Stimulated activated naive CD4-positive, alpha-beta T cell treated with Interleukin-2 at 50 U/mL for 16 hours (primary cell): ENCODE measurements around the gene DHX57.

Experiments
- DNase-seq: peaks from one replicate; lab custom pipeline; 2025; lab: John Stamatoyannopoulos, UW

DHX57 gene

DNA sequence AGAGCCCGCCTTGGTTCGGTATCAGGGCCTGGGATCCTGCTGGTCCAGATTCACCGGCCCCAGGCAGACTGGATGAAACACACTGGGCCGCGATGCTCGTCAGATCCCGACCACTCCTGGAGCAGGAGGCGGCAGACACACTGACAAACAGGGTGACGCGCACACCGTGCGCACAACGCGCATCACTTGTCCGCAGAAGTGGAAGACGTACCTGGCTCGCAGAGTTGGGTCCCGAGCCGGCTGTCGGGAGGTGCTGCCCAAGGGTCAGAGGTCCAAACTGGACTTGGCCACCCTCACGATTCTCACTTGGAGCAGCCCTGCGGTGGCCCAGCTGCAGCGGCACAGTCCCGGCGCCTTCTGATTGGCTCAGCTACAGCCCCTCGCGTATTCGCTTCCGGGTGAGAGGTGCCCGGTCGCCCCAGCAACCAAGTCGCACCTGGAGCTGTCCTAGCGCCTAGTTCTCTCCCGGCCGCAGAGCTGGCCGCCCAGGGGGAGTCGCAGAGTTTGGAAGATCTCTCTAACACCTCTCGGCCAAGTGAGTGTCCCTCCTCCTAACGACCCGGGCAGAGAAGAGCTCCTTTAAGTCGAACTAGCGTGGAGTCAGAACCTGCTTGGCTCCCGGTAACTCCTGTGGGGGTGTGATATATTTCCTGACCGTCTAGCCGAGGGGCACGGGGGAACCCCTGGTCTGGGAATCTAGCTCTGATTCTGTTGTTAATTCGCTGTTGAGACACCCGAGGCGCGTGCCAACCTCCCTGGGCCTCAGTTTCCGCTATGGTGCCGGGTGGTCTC, at the start of gene DHX57, which contains the start of gene MORN2:
Gene DHX57 (minus strand): TSS at position 359 of the 792 bp plus-strand sequence. CDS start 7,529 bp downstream, outside the sequence.
Gene MORN2 (plus strand): TSS at position 401 of the 792 bp plus-strand sequence.
- peak; percentile 76 for DNase-seq

DNA sequence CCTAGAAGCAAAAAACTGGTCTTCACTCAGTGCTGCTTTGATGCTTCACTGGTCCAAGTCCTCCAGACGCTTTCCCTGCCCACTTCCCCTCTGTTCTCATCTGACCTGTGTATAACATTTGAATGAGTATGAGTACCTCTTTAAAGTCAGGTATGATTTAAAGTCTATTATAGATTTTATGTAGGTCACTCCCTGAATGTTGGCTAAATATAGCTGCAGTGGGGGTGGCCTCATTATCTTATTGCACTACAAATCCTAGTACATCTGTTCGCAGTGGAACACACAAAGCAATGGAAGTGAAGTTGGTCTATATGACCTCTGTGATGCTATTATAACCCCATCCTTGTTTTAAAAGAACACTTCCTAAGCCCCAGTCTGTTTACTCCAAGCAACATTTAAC, 47.2 kb upstream of the DHX57 start:
- no peak for DNase-seq

- no peak for DNase-seq
Measured at GRCh38 chr2:38922389-38922788, 46.7 kb upstream of the DHX57 start.

DNA sequence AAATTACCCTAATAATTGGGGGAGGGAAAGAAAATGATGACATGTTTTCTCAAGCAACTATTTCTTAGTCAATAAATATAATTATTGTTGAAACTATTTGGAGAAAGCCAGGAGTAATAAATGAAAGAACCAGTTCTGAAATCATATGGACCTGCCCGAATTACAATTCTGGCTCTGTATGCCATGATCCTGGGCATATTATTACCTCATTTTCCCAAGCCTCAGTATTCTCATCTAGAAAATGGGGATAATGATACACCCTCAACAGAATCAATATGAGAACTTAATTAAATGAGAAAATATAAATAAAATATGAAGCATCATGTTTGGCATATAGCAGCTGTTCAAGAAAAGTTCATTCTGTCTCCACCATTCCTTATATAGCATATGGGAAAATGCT, 36.9 kb upstream of the DHX57 start:
- no peak for DNase-seq

GRCh38 chr2:38911191-38911590, 35.5 kb upstream of the DHX57 start:
- DNase-seq, result no peak

DNA sequence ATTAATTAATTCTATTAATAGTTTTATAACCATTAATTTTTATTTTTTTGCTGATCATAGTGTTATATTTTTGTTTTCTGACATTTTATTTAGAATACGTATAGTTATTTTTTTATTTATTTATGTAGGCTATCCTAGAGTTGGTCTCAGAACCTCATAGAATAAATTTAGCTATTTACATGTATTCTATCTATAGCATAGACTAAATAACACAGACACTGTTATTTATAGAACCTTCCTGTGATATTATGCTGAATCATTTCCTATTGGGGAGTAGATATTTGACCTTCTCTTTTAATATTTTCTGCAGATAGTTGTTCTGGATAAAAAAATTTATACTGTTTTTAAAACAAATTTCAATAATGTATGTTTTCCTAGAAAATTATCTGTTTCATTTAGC, 34.1 kb upstream of the DHX57 start:
- no peak for DNase-seq

GRCh38 chr2:38907743-38908562, 32.2 kb upstream of the DHX57 start:
- DNase-seq, result no peak

GRCh38 chr2:38907242-38907641, 31.5 kb upstream of the DHX57 start:
- DNase-seq, result no peak

DNA sequence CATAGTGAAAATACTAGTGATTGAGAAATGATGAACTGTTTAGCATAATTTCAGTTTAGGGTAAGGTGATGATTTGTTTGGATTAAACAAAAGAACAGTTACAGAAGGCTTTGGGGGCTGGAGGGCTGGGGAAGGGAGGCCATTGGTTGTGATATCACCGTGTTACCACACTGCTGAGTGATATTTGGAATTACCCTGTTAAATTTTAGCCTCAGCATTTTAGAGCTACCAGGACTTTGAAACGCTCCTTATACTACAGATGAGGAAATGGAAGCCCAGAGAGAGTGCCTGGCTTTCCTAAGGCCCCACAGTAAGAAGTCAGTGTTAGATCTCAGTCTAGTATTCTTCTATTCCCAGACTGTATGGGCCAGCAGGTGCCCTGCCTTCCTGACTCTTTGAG, 29.5 kb upstream of the DHX57 start:
- no peak for DNase-seq

DNA sequence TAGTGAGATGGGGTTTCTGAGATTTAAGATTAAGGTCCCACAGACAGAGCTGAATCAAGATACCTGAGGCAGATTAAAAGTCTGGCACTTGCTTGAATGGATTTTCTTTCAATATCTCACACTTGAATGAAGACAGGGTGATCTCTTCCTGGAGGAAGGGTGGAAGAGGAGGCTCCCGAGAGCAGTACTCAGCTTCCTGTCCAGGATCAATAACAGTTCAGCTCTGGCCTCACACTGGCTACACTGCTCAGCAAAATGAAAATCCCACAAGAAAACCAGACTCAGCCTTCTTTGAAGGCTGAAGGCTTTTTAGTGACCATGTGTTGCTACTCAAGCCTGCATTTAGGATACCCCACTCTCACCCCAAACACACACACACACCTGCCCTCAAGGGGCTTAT, 25.0 kb upstream of the DHX57 start:
- DNase-seq, result no peak

- no peak for DNase-seq
Measured at GRCh38 chr2:38898256-38898655, 22.5 kb upstream of the DHX57 start.

GRCh38 chr2:38892819-38893218, 17.1 kb upstream of the DHX57 start:
- no peak for DNase-seq

GRCh38 chr2:38889575-38889974, 13.8 kb upstream of the DHX57 start, which contains the start of gene ARHGEF33:
Gene ARHGEF33, plus strand, starts transcription at chr2:38889875. Its CDS starts 29,573 bp downstream, at chr2:38919448.
- no peak for DNase-seq

- no peak for DNase-seq
Measured at GRCh38 chr2:38889045-38889444, 13.3 kb upstream of the DHX57 start.

- no peak for DNase-seq
Measured at GRCh38 chr2:38887902-38888554, 12.3 kb upstream of the DHX57 start.

GRCh38 chr2:38887347-38887746, 11.6 kb upstream of the DHX57 start:
- no peak for DNase-seq

DNA sequence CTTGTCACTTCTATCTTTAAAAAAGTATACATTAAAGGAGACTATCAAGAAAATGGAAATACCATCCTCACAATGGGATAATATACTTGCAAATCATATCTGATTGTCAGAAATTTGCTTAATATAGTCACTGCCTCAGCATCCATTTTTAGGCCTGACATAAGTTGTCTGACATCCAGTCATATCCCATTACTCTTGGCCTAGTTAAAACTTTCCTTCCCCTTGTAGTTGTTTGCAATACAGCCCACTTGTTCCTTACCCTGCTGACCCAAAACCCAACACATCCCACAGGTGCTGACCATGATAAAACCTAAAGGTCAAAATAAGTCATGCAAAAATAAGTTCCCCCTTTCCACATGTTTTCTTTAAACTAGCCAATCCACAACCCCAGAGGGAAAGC, 10.3 kb upstream of the DHX57 start:
- no peak for DNase-seq

DNA sequence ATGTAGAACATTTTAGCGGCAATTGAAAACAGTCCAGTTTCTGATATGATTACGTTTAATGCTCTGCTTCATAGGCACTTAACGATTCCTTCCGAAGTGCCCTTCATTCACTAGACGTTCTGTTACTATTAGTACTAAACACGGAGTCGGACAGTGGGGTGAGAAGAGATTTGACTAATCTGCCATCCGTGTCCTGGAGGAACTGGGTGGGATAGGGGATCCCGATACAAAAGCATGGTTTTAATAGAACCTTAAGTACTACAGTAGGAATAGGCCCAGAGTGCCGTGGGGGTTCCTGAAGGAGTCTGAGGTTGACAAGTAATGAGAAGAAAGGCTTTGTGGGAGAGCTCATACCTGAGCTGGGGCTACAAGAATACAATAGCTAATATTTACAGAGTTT, 673 bp upstream of the DHX57 start:
- DNase-seq, result no peak

DNA sequence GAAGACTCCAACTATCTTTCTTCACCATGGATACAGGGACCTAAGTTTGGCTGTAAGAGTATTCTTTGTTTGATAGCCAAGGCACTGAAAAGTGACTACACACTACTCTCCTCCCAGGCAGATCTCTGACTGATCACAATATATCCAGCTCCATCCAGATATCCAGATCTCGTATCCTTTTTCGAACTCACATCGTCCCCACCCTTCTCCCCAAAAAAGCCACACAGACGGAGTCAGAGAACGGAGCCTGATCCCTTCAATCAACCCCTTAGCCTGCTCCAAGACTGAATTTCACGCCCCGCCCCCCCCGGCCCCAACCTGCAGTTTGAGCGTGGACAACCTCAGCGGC, 533 bp downstream of the DHX57 start:
- DNase-seq, result no peak

DNA sequence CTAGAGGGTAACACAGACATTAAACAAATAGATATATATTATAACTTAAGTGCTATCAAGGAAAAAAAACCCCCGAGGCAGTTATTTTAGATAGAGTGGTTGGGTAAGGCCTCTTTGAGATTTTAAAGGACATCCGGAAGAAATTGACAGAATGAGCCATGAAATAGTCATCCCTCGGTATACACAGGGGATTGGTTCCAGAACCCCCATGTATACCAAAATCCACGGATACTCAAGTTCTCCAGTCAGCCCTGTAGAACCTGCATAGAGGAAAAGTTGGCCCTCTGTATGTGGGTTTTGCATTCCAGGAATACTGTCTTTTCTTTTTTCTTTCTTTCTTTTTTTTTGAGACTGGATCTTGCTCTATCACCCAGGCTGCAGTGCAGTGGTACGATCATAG, 2.0 kb downstream of the DHX57 start:
- no peak for DNase-seq

DNA sequence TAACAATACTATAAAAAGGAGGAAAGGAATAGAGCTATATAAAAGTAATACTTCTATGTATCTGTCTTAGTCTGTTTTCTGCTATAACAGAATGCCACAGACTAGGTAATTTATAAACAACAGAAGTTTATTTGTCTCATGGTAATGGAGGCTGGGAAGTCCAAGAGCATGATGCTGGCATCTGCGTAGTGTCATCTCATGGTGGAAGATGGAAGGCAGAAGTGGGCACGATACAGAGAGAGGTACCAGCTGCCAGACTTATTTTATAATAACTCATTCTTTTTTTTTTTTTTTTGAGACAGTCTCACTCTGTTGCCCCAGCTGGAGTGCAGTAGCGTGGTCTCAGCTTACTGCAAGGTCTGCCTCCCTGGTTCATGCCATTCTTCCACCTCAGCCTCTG, 4.3 kb downstream of the DHX57 start:
- DNase-seq, result no peak

GRCh38 chr2:38866773-38867443, 8.8 kb downstream of the DHX57 start:
- no peak for DNase-seq
